NCI-H2171 treated with DMSO at 0.1 percent for 48 hours (cell line): ENCODE results near the gene CDCA3.
"Not testable (repeated sequence)": the region's sequence is repeated elsewhere in the genome, so short reads cannot be mapped to it uniquely, and the experiment has no call there.

ENCODE experiments used
- DNase-seq: peaks from one replicate; lab custom pipeline; 2025; lab: John Stamatoyannopoulos, UW

CDCA3 gene

GRCh38 chr12:6851153-6851920 is at the start of gene CDCA3:
Gene CDCA3 (minus strand): TSS chr12:6851286. CDS start chr12:6850952, 334 bp downstream.
- peak; percentile 100 for DNase-seq

- peak; percentile 58 for DNase-seq
Measured at GRCh38 chr12:6899837-6900519, 48.9 kb upstream of the CDCA3 start.

- DNase-seq: no peak
Measured at GRCh38 chr12:6899427-6899826, 48.3 kb upstream of the CDCA3 start.

- peak; percentile 72 for DNase-seq
Measured at GRCh38 chr12:6896846-6897435, 45.9 kb upstream of the CDCA3 start.

GRCh38 chr12:6894321-6894720 is 43.2 kb upstream of the CDCA3 start:
- DNase-seq: no peak

- DNase-seq: not testable (repeated sequence)
Measured at GRCh38 chr12:6892683-6893082, 41.6 kb upstream of the CDCA3 start.

GRCh38 chr12:6891646-6892001 is 40.5 kb upstream of the CDCA3 start:
- no peak for DNase-seq

GRCh38 chr12:6890789-6891645 is 39.9 kb upstream of the CDCA3 start:
- peak; percentile 100 for DNase-seq

GRCh38 chr12:6889775-6890573 is 38.9 kb upstream of the CDCA3 start:
- DNase-seq: not testable (repeated sequence)

- DNase-seq: not testable (repeated sequence)
Measured at GRCh38 chr12:6888794-6889193, 37.7 kb upstream of the CDCA3 start.

- no peak for DNase-seq
Measured at GRCh38 chr12:6888360-6888759, 37.3 kb upstream of the CDCA3 start.

GRCh38 chr12:6887460-6887859 is 36.4 kb upstream of the CDCA3 start:
- no peak for DNase-seq

GRCh38 chr12:6886206-6886999 is 35.3 kb upstream of the CDCA3 start:
- not testable (repeated sequence) for DNase-seq

- no peak for DNase-seq
Measured at GRCh38 chr12:6884539-6884938, 33.5 kb upstream of the CDCA3 start.

GRCh38 chr12:6883683-6884082 is 32.6 kb upstream of the CDCA3 start:
- no peak for DNase-seq

- no peak for DNase-seq
Measured at GRCh38 chr12:6883252-6883651, 32.2 kb upstream of the CDCA3 start.

GRCh38 chr12:6879824-6880223 is 28.7 kb upstream of the CDCA3 start:
- not testable (repeated sequence) for DNase-seq

- not testable (repeated sequence) for DNase-seq
Measured at GRCh38 chr12:6874015-6874368, 22.9 kb upstream of the CDCA3 start.

- peak; percentile 100 for DNase-seq
Measured at GRCh38 chr12:6873094-6874014, 22.3 kb upstream of the CDCA3 start, which contains the start of gene SPSB2. Gene SPSB2 (minus strand): TSS chr12:6873303. CDS start chr12:6872901, 402 bp downstream.
